A549 (cell line): ENCODE results near the gene PMPCB. TPM values are rescaled to one million over a fixed set of nuclear protein-coding genes. Genes with fewer than 3 reads are reported as not detected.

Source experiments
- ATOH8 ChIP-seq: fragments of 250-450 bp; sonication (Bioruptor Pico); IDR thresholded peaks from 2 replicates; pipeline ENCODE4 v1.5.0; 2020; ENCODE audit warnings: low read depth, mild to moderate bottlenecking, moderate library complexity
- BHLHE40 ChIP-seq: IDR thresholded peaks from 2 replicates; pipeline ENCODE4 v1.6.1; 2012; ENCODE audit warnings: low read depth, low read length, inconsistent platforms
- CBX2 ChIP-seq: fragments of 200-600 bp; sonication (generic); IDR thresholded peaks from 2 replicates; pipeline ENCODE4 v1.6.1; 2016; ENCODE audit warnings: low read depth, mild to moderate bottlenecking, borderline replicate concordance
- CEBPB ChIP-seq, 2 experiments: fragments of >200 bp in 1 of 2; sonication (Bioruptor Twin) in 1 of 2; formaldehyde crosslinking in 1 of 2; IDR thresholded peaks; 2 replicates each; pipeline ENCODE4 v1.6.1; 2012 to 2016
- EHMT2 ChIP-seq: fragments of 200-600 bp; sonication (generic); IDR thresholded peaks from 2 replicates; pipeline ENCODE4 v1.6.1; 2016; ENCODE audit warnings: antibody characterized with exemption, low read depth, mild to moderate bottlenecking, moderate library complexity
- EP300 ChIP-seq, 2 experiments: fragments of >200 bp; sonication (Bioruptor Twin); formaldehyde crosslinking; IDR thresholded peaks; 2 replicates in 1 of 2; 3 replicates in 1 of 2; pipeline ENCODE4 v1.6.1; 2016 to 2017
- FOSB ChIP-seq: fragments of 250-450 bp; sonication (Bioruptor Pico); IDR thresholded peaks from 2 replicates; pipeline ENCODE4 v1.5.0; 2020; ENCODE audit warnings: mild to moderate bottlenecking, moderate library complexity
- FOSL2 ChIP-seq, 2 experiments: fragments of 450-650 bp in 1 of 2; fragments of >200 bp in 1 of 2; sonication (Bioruptor Twin) in 1 of 2; formaldehyde crosslinking; IDR thresholded peaks; 2 replicates each; pipeline versions ENCODE4 v1.5.0 to v1.6.1; 2016 to 2020; ENCODE audit warnings: mild to moderate bottlenecking in 1 of 2, moderate library complexity in 1 of 2
- GATA3 ChIP-seq: IDR thresholded peaks from 2 replicates; pipeline ENCODE4 v1.6.1; 2012; ENCODE audit warnings: borderline replicate concordance
- HES2 ChIP-seq: fragments of >200 bp; sonication (Bioruptor Twin); formaldehyde crosslinking; IDR thresholded peaks from 2 replicates; pipeline ENCODE4 v1.6.1; 2016
- HEYL ChIP-seq: fragments of 250-450 bp; sonication (Bioruptor Pico); IDR thresholded peaks from 2 replicates; pipeline ENCODE4 v1.8.0; 2021; ENCODE audit warnings: mild to moderate bottlenecking, moderate library complexity
- HOXA7 ChIP-seq: fragments of 250-450 bp; sonication (Bioruptor Pico); IDR thresholded peaks from 2 replicates; pipeline ENCODE4 v1.5.0; 2020; ENCODE audit warnings: mild to moderate bottlenecking, moderate library complexity
- HOXB5 ChIP-seq: fragments of 250-450 bp; sonication (Bioruptor Pico); IDR thresholded peaks from 2 replicates; pipeline ENCODE4 v1.5.0; 2020; ENCODE audit warnings: mild to moderate bottlenecking, moderate library complexity
- JUNB ChIP-seq: fragments of >200 bp; sonication (Bioruptor Twin); formaldehyde crosslinking; IDR thresholded peaks from 2 replicates; pipeline ENCODE4 v1.6.1; 2016
- KDM1A ChIP-seq: fragments of 200-600 bp; sonication (generic); IDR thresholded peaks from 2 replicates; pipeline ENCODE4 v1.6.1; 2016; ENCODE audit warnings: low read depth, mild to moderate bottlenecking
- MAX ChIP-seq: IDR thresholded peaks from 2 replicates; pipeline ENCODE4 v1.6.1; 2012
- MAZ ChIP-seq: fragments of 150-350 bp; IDR thresholded peaks from 2 replicates; pipeline ENCODE4 v1.6.1; 2014; ENCODE audit warnings: antibody characterized with exemption, low read depth, low read length, borderline replicate concordance
- MYC ChIP-seq: IDR thresholded peaks from 2 replicates; pipeline ENCODE4 v1.6.1; 2012; ENCODE audit warnings: mild to moderate bottlenecking, inconsistent platforms, low read length, improper control_type of control experiment, borderline replicate concordance
- NPAS2 ChIP-seq: fragments of 250-450 bp; sonication (Bioruptor Pico); IDR thresholded peaks from 2 replicates; pipeline ENCODE4 v1.8.0; 2022; ENCODE audit warnings: mild to moderate bottlenecking, moderate library complexity, borderline replicate concordance
- PBX3 ChIP-seq: IDR thresholded peaks from 2 replicates; pipeline ENCODE4 v1.6.1; 2012
- PHF8 ChIP-seq: fragments of 200-600 bp; sonication (generic); IDR thresholded peaks from 2 replicates; pipeline ENCODE4 v1.6.1; 2016; ENCODE audit warnings: low read depth, mild to moderate bottlenecking, antibody characterized with exemption, moderate library complexity, borderline replicate concordance
- POLR2A ChIP-seq: IDR thresholded peaks from 2 replicates; pipeline ENCODE4 v1.6.1; 2012; ENCODE audit warnings: mild to moderate bottlenecking, low read length
- RAD21 ChIP-seq, 2 experiments: fragments of >200 bp in 1 of 2; sonication (Bioruptor Twin) in 1 of 2; formaldehyde crosslinking in 1 of 2; IDR thresholded peaks in 1 of 2; conservative IDR thresholded peaks in 1 of 2; 2 replicates in 1 of 2; 3 replicates in 1 of 2; pipeline ENCODE4 v1.6.1; 2012 to 2018; ENCODE audit warnings: inconsistent platforms in 1 of 2
- RARB ChIP-seq: fragments of 250-450 bp; sonication (Bioruptor Pico); IDR thresholded peaks from 2 replicates; pipeline ENCODE4 v1.8.0; 2021; ENCODE audit warnings: mild to moderate bottlenecking, moderate library complexity
- RCOR1 ChIP-seq: fragments of 150-350 bp; IDR thresholded peaks from 2 replicates; pipeline ENCODE4 v1.6.1; 2014; ENCODE audit warnings: antibody characterized with exemption, low read length, low read depth
- RFX5 ChIP-seq: fragments of 450-650 bp; IDR thresholded peaks from 2 replicates; pipeline ENCODE4 v1.7.1; 2014; ENCODE audit warnings: antibody characterized with exemption, mild to moderate bottlenecking, moderate library complexity
- SMC3 ChIP-seq: fragments of >200 bp; sonication (Bioruptor Twin); formaldehyde crosslinking; IDR thresholded peaks from 3 replicates; pipeline ENCODE4 v1.6.1; 2018; ENCODE audit warnings: inconsistent platforms
- USF2 ChIP-seq: fragments of 450-650 bp; IDR thresholded peaks from 2 replicates; pipeline ENCODE4 v1.6.1; 2014; ENCODE audit warnings: antibody characterized with exemption
- ZC3H11A ChIP-seq: fragments of 450-650 bp; IDR thresholded peaks from 2 replicates; pipeline ENCODE4 v1.6.1; 2014; ENCODE audit warnings: antibody characterized with exemption, mild to moderate bottlenecking
- ZFP36 ChIP-seq: fragments of 450-650 bp; IDR thresholded peaks from 2 replicates; pipeline ENCODE4 v1.6.1; 2014; ENCODE audit warnings: borderline replicate concordance; ENCODE audit not compliant: partially characterized antibody
- ZNF302 ChIP-seq: fragments of 250-450 bp; sonication (Bioruptor Pico); IDR thresholded peaks from 2 replicates; pipeline ENCODE4 v1.9.0; 2021; ENCODE audit warnings: inconsistent platforms, mild to moderate bottlenecking, moderate library complexity
- ZSCAN20 ChIP-seq: fragments of 250-450 bp; sonication (Bioruptor Pico); IDR thresholded peaks from 2 replicates; pipeline ENCODE4 v1.8.0; 2022; ENCODE audit warnings: mild to moderate bottlenecking, moderate library complexity
- polyA plus RNA-seq, 4 experiments: library from polyadenylated mRNA; depleted of rRNA in 3 of 4; stranded (reverse); fragments of >200 nt; fragmentation: RNase III in 1 of 4; extraction: RNeasy Plus Mini Kit Qiagen cat#74134 plus additional on column Dnase treatment in 1 of 4; gene quantifications; 2 replicates in 3 of 4; 3 replicates in 1 of 4; pipeline ENCODE4 v1.2.3, GENCODE V29; 2011 to 2017

Gene PMPCB
- polyA plus RNA-seq, 2 of the 4 experiments (the other 2 are of a cell fraction), result 75.8 to 99.3 TPM

- no peak for TF ChIP-seq RFX5
- TF ChIP-seq BHLHE40, result no peak
- peak in 1 of 2 experiments; percentile 37; a peak in 1 of 4 replicates for TF ChIP-seq CEBPB (IDR thresholded peaks at IDR 0.05)
- no peak for TF ChIP-seq RCOR1
- TF ChIP-seq FOSB (CRISPR knock-in tag), result no peak
- TF ChIP-seq ZSCAN20 (CRISPR knock-in tag), result no peak
- peak; percentile 78; the same call in 1 of the 2 replicates for TF ChIP-seq MYC
- TF ChIP-seq ZC3H11A, result 0 out of 2 replicates have a peak, but pooled peaks have one; percentile 7
- no peak for TF ChIP-seq NPAS2 (CRISPR knock-in tag)
- no peak for TF ChIP-seq HES2
- TF ChIP-seq MAZ, result peak; percentile 82; the same call in 1 of the 2 replicates
- TF ChIP-seq GATA3, result peak; percentile 29; the same call in 1 of the 2 replicates
- TF ChIP-seq ATOH8 (CRISPR knock-in tag), result no peak
- TF ChIP-seq RARB, result no peak
- TF ChIP-seq USF2, result no peak
- no peak for TF ChIP-seq HOXA7 (CRISPR knock-in tag)
- TF ChIP-seq CBX2, result no peak
- TF ChIP-seq EP300 (IDR thresholded peaks at IDR 0.05), result no peak
- TF ChIP-seq MAX, result peak; percentile 99
- no peak for TF ChIP-seq HOXB5 (CRISPR knock-in tag)
- TF ChIP-seq ZFP36, result no peak
- no peak for TF ChIP-seq FOSL2 (IDR thresholded peaks at IDR 0.05)
- TF ChIP-seq FOSL2 (CRISPR knock-in tag; IDR thresholded peaks at IDR 0.05), result no peak
- TF ChIP-seq RAD21 (conservative IDR thresholded peaks at IDR 0.05 in 1 of 2, IDR thresholded peaks at IDR 0.05 in 1 of 2), result no peak
- TF ChIP-seq ZNF302 (CRISPR knock-in tag), result no peak
- no peak for TF ChIP-seq EHMT2
- no peak; the same call in 1 of the 2 replicates for TF ChIP-seq PBX3
- TF ChIP-seq SMC3, result no peak
- TF ChIP-seq PHF8, result peak; percentile 94
- no peak for TF ChIP-seq KDM1A
- TF ChIP-seq JUNB, result no peak
- TF ChIP-seq HEYL (CRISPR knock-in tag), result no peak
- TF ChIP-seq POLR2A, result peak; percentile 73
- TF ChIP-seq, all 56 proteins: peak for 13
Observed at GRCh38 chr7:103344453-103345149, 47.4 kb downstream of the PMPCB start, which contains the start of gene DNAJC2 (continued).
